Measurements from ENCODE around the gene METTL6.
"Not testable (repeated sequence)": the region's sequence is repeated elsewhere in the genome, so short reads cannot be mapped to it uniquely, and the experiment has no call there.

METTL6 gene

DNA sequence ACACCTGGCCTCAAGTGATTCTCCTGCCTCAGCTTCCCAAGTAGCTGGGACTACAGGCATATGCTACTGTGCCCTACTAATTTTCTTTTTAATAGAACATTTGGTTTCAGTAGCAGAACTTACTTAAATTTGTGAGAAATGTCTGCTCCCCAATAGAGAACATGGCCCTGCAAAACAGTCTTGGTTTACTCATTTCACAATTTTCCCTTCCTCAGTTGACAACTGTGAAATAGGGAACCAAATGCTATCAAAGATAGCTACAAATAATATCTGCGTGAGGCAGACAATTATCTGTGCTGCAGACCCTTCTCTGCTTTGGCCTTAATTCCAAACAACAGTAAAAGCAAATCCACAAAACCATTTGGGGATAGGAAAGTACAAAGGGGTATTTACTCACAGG is 22.6 kb downstream of the METTL6 start:
- no peak for DNase-seq (ENCODE audit: low read depth)

DNA sequence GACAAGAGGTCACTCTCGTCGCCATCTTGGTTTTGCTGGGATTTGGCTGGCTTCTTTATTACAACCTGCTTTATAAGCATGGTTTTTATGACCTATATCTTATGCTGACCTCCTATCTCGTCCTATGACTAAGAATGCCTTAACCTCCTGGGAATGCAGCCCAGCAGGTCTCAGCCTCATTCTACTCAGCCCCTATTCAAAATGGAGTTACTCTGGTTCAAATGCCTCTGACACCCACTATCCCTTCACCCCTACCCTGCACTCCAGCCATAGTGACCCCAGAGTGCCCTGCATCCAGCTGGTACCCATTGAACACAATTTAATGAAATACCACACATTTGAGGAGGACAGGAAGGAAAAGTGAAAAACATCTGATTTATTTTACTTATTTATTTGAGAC is 23.4 kb downstream of the METTL6 start:
- no peak for DNase-seq (ENCODE audit: low read depth)

GRCh38 chr3:15403495-15403894 is 23.8 kb downstream of the METTL6 start:
- DNase-seq (ENCODE audit: low read depth), result no peak

DNA sequence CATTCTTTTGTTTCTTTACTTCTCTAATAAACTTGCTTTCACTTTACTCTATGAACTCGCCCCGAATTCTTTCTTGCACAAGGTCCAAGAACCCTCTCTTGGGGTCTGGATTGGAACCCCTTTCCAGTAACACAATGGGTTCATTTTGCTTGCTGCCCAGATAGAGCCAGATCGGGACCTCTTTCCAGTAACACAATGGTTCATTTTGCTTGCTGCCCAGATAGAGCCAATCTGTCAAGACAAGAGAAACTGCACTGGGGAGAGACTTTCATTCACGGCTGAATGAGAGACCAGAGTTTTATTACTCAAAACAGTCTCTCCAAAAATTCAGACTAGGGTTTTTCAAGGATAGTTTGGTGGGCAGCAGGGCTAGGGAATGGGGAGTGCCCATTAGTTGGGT is 25.4 kb downstream of the METTL6 start:
- DNase-seq (ENCODE audit: low read depth), result no peak

- no peak for DNase-seq (ENCODE audit: low read depth)
These were observed 27.4 kb downstream of the METTL6 start for GRCh38 chr3:15399970-15400369.

DNA sequence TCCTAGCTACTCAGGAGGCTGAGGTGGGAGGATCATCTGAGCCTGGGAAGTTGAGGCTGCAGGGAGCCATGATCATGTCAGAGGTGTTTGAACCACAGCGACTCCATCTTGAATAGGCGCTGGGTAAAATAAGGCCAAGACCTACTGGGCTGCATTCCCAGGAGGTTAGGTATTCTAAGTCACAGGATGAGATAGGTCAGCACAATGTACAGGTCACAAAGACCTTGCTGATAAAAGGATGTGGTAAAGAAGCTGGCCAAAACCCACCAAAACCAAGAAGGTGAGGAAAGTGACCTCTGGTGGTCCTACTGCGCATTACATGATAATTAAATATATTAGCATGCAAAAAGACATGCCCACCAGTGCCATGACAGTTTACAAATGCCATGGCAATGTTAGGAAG is 28.6 kb downstream of the METTL6 start:
- DNase-seq (ENCODE audit: low read depth), result not testable (repeated sequence)

DNA sequence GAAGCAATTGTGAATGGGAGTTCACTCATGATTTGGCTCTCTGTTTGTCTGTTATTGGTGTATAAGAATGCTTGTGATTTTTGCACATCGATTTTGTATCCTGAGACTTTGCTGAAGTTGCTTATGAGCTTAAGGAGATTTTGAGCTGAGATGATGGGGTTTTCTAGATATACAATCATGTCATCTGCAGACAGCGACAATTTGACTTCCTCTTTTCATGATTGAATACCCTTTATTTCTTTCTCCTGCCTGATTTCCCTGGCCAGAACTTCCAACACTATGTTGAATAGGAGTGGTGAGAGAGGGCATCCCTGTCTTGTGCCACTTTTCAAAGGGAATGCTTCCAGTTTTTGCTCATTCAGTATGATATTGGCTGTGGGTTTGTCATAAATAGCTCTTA is 34.1 kb downstream of the METTL6 start:
- not testable (repeated sequence) for DNase-seq (ENCODE audit: low read depth)

DNA sequence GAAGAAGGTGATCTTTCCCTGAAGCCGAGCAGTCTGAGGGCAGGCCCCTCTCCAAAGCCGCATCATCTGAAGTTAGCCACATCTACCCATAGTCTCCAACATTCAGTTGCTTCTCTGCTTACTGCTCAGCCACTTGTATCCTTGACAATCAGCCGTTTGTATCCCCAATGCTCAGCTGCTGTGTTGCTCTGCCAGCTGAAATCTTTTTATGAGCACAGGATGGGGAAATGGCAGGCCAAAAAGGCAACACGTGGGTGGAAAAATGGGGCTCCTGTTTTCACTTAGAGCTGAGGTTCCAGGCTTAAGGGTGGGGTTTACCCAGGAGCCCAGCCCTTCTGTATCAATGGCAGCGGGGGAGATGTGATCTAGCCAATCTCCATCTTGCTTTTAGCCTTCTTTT is 36.3 kb downstream of the METTL6 start:
- no peak for DNase-seq (ENCODE audit: low read depth)

DNA sequence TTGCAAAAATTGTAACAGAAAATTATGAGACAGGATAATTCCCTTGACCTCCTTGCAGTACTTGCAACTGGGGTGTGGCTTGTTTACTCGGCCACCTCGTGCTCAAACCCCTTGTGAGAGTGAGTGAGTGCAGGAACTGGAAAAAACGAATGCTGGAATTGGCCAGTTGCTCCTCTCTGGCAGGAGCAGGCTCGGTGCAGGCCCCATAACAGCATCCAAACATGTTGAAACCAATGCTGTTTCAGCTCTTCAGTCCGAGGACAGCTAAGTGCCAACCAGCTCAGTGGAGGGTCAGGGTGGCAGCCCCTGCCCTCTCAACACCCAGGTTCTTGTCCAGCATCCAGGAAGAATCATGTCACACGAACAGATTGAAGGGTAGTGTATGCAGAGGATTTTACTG is 36.9 kb downstream of the METTL6 start:
- DNase-seq (ENCODE audit: low read depth), result no peak

DNA sequence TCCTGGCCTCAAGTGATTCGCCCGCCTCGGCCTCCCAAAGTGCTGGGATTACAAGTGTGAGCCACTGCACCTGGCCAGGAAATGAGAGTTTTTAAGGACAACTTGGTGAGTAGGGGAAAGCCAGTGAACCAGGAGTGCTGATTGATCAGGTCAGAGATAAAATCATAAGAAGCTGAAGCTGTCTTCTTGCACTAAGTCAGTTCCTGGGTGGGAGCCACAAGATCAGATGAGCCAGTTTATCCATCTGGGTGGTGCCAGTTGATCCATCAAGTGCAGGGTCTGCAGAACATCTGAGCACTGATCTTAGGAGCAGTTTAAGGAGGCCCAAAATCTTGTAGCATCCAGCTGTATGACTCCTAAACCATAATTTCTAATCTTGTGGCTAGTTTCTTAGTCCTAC is 39.0 kb downstream of the METTL6 start:
- DNase-seq (ENCODE audit: low read depth), result not testable (repeated sequence)

DNA sequence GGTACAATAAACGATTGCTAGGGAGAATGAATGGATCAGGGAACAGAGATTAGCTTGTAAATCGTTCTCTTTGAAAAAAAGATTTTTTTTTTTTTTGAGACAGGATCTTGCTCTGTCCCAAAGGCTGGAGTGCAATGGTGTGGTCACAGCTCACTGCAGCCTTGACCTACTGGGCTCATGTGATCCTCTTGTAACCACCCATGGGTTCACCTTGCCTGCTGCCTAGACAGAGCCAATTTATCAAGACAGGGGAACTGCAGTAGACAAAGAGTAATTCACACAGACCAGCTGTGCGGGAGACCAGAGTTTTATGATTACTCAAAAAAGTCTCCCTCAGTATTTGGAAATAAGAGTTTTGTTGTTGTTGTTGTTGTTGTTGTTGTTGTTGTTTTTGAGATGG is 39.6 kb downstream of the METTL6 start:
- no peak for DNase-seq (ENCODE audit: low read depth)

DNA sequence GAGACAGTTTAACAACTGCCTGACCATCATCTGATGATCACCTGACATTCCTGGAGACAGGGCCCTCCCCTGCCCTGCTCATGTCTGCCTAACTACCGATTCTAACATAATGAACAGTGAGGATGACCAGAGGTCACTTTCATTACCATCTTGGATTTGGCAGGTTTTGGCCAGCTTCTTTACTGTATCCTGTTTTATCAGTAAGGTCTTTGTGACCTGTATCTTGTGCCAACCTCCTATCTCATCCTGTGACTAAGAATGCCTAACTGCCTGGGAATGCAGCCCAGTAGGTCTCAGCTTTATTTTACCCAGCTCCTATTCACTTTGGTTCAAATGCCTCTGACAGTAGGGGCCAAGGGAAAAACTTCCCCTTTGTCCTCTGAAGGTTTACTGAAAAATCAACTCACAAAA is 40.2 kb downstream of the METTL6 start:
- DNase-seq (ENCODE audit: low read depth), result no peak

- DNase-seq (ENCODE audit: low read depth), result not testable (repeated sequence)
These were observed 40.7 kb downstream of the METTL6 start for GRCh38 chr3:15386654-15386955.

GRCh38 chr3:15385901-15386653 is 41.3 kb downstream of the METTL6 start:
- DNase-seq (ENCODE audit: low read depth), result no peak

DNA sequence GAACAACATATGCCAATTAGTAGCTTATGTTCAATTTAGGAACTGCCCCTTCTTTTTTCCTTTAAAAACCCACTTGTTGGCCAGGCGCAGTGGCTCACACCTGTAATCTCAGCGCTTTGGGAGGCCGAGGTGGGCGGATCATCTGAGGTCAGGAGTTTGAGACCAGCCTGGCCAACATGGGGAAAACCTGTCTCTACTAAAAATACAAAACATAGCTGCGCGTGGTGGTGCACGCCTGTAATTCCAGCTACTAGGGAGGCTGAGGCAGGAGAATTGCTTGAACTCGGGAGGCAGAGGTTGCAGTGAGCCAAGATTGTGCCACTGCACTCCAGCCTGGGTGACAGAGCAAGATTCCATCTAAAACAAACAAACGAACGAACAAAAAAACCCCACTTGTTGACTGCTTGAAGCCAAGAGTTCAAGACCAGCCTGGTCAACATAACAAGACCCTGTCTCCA is 42.1 kb downstream of the METTL6 start:
- DNase-seq (ENCODE audit: low read depth), result not testable (repeated sequence)

GRCh38 chr3:15384510-15385237 is 42.7 kb downstream of the METTL6 start:
- no peak for DNase-seq (ENCODE audit: low read depth)

- no peak for DNase-seq (ENCODE audit: low read depth)
These were observed 44.9 kb downstream of the METTL6 start for GRCh38 chr3:15382405-15382923.

DNA sequence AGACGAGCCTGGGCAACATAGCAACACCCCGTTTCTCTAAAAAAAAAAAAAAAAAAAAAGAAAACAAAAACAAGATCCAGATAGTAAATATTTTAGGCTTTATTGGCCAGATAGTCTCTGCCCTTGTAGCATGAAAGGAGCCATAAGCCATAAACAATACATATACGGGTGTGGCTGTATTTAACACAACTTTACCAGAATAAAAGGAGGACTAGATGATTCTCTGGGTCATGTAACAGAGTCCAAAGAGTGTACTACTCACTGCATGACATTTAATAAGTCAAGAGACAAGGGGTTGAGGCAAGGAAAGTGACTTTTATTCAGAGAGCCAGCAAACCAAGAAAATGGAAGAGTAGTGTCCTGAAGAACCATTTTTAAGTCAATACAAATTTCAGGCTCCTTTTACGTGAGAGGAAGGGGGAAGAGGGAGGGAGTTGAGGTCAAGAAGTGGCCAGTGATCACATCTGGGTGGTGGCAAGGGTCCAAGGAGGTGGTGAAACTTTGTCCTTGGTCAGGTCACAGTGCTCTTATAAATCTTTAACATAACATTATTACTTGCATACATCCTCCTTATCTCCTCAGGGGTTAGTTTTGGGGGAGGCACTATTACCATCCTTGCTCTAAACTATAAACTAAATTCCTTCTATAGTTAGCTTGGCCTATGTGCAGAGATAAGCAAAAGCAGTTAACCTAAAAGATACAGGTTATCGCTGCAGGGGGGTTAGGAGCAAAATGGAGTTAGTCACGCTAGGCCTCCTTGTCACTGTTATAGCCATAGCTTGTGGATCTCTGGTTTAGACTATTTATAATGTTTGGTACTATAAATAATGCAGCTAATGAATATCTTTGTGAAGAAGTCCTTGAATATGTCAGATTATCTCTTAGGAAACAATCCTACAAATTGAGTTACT is 46.1 kb downstream of the METTL6 start:
- DNase-seq (ENCODE audit: low read depth), result no peak

- DNase-seq (ENCODE audit: low read depth), result peak; percentile 65
These were observed 49.2 kb downstream of the METTL6 start for GRCh38 chr3:15377961-15378791.

DNA sequence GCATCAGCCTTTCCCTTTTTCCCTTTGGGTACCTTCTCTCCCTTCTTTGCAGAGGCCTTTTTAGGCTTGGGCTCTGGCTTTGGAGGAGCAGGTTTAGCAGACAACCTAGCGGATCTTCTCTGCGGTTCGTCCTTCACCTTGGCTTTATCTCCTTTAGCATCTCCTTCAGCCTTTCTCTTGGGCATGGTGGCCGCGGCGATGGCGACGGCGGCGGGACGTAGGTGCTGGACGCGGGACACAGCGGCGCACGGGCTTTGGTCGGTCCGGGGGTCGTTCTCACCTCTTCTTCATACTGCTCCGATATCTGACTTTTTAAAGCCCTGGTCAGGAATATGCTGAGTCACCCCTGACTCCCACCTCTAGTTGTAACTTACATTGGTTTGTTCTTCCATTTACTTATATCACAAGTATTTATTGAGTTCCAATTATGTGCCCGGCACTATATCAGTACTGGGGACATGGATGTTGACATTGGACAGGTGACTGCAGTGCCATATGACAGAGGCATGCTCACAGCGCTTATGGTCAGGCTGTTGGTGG is 51.8 kb downstream of the METTL6 start:
- DNase-seq (ENCODE audit: low read depth), result no peak

DNA sequence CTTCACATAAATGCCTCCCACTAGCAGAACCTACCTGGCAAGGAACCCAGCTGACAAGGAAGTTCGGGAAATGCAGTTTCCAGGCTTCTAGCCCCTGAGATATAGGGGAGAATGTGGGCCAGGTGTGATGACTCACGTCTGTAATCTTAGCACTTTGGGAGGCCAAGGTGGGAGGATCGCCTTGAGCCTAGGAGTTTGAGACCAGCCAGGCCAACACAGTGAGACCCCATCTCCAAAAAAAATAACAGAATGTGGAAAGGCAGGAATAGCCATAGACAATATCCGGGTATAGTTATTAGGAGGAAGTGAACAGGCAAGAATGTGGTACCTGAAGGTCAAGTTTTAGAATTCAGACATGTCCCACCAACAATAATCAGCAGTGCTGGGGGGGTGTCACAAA is 54.4 kb downstream of the METTL6 start:
- no peak for DNase-seq (ENCODE audit: low read depth)

Data from GM04503 (cell line).